ENCODE results near the gene ASTN2.

GRCh38 chr9:116541402-116541801, 873.5 kb downstream of the ASTN2 start:
- TF ChIP-seq CTCF (conservative IDR thresholded peaks at IDR 0.05; ENCODE audit: low read length), result no peak
- TF ChIP-seq EZH2phosphoT487 (IDR thresholded peaks at IDR 0.05; ENCODE audit: borderline replicate concordance, low read depth, low read length), result no peak
